ENCODE measurements around the gene GRIK2. TPM values are rescaled to one million over a fixed set of nuclear protein-coding genes. Genes with fewer than 3 reads are reported as not detected.
A peak's percentile ranks its signal among the peaks of the same experiment; 100 is the strongest.

The GRIK2 gene
- polyA plus RNA-seq, 1 of the 3 experiments (the other 2 are of a cell fraction) = 0.30 TPM

DNA sequence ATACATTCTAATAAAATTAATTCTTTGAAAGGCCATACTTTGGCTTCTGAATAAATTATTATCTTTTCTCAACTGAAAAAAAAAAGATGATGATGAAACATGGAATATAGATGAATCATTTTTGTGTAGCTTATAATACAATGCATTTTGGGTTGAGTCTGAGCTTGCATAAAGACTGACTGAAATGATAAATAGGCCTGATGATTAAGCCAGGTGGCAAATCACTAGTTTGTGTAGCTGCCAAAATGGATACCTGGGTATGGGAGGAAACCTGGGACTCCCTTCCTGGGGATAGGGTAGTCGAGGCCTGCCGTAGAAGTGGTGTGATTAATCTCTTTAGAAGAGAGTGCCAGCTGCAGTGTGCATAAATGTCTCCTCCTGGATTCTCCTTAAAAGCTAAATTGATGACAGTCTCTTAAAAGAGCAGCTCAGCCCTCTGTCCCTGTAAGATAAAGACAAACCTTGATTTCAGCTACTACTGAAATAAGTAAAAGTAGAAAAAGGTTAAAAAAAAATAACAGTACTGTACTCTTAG is 275.1 kb downstream of the GRIK2 start (continued):
- TF ChIP-seq GATA2 (CRISPR knock-in tag; IDR thresholded peaks at IDR 0.05) (no peak), SIN3A (IDR thresholded peaks at IDR 0.05; ENCODE audit: borderline replicate concordance, low read depth, low read length) (no peak), FOXM1 (IDR thresholded peaks at IDR 0.05; ENCODE audit: low read depth) (no peak), JUND (IDR thresholded peaks at IDR 0.05) (no peak)
- TF ChIP-seq, protein P1, sequence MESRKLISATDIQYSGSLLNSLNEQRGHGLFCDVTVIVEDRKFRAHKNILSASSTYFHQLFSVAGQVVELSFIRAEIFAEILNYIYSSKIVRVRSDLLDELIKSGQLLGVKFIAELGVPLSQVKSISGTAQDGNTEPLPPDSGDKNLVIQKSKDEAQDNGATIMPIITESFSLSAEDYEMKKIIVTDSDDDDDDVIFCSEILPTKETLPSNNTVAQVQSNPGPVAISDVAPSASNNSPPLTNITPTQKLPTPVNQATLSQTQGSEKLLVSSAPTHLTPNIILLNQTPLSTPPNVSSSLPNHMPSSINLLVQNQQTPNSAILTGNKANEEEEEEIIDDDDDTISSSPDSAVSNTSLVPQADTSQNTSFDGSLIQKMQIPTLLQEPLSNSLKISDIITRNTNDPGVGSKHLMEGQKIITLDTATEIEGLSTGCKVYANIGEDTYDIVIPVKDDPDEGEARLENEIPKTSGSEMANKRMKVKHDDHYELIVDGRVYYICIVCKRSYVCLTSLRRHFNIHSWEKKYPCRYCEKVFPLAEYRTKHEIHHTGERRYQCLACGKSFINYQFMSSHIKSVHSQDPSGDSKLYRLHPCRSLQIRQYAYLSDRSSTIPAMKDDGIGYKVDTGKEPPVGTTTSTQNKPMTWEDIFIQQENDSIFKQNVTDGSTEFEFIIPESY (IDR thresholded peaks at IDR 0.05; ENCODE audit: borderline replicate concordance, low read depth) = no peak

- H3K9me2 ChIP-seq = no peaks in the 10 kb centered on the region
- no peak for TF ChIP-seq FOXJ3 (CRISPR knock-in tag; IDR thresholded peaks at IDR 0.05)
- TF ChIP-seq YY1 (IDR thresholded peaks at IDR 0.05; ENCODE audit: low read depth) = no peak
- H2AFZ ChIP-seq (ENCODE audit: low read depth) = 0 out of 2 replicates have a peak overlapping the region, but pooled peaks have one; percentile 46
- H3F3A ChIP-seq (replicated peaks; ENCODE audit: insufficient read depth) = peaks cover 3% of the 10 kb centered on the region
- no peaks in the 10 kb centered on the region for H3K4me1 ChIP-seq (ENCODE audit: control insufficient read depth in 1 of 2, insufficient read depth in 2 of 2, low read depth in 1 of 2, low read length in 1 of 2)
- POLR2A ChIA-PET = no interaction called here
- no peaks in the 10 kb centered on the region for H3K27me3 ChIP-seq (ENCODE audit: insufficient read depth)
- no peak overlapping the region for H3K4me2 ChIP-seq
- no peak overlapping the region for H3K4me3 ChIP-seq (ENCODE audit: low read depth in 2 of 2, low read length in 1 of 2)
- no peak for DNase-seq
- no peak overlapping the region for H3K9ac ChIP-seq
- no peaks in the 10 kb centered on the region for H3K9me3 ChIP-seq
- CTCF ChIA-PET = no interaction called here
- no peaks in the 10 kb centered on the region for H3K79me2 ChIP-seq (ENCODE audit: insufficient read depth)
- no peak overlapping the region for H3K27ac ChIP-seq (ENCODE audit: low read depth in 2 of 2, low read length in 1 of 2)
- no peaks in the 10 kb centered on the region for H3K36me3 ChIP-seq (replicated peaks in 1 of 2; ENCODE audit: control insufficient read depth in 1 of 2, insufficient read depth in 2 of 2, low read length in 1 of 2)
- 85% methylated on average over 2 of the region's 2 CpGs for WGBS (ENCODE audit: low lambda C conversion rate)
- H4K20me1 ChIP-seq (ENCODE audit: insufficient read depth) = no peaks in the 10 kb centered on the region
These were observed 282.7 kb downstream of the GRIK2 start for GRCh38 chr6:101676187-101676586.

DNA sequence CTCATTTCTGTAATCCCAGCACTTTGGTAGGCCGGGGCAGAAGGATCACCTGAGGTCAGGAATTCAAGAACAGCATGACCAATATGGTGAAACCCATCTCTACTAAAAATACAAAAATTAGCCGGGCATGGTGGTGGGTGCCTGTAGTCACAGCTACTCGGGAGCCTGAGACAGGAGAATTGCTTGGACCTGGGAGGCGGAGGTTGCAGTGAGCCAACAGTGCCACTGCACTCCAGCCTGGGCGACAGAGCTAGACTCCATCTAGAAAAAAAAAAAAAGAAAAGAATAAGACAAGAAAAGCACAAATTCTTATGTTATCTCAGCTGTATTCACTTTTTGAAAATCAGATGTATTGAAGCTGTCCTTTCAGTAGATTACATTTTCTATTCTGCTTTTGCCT is 289.4 kb downstream of the GRIK2 start:
- Histone ChIP-seq H3K79me2 (ENCODE audit: insufficient read depth) (no peaks in the 10 kb centered on the region), H3F3A (replicated peaks; ENCODE audit: insufficient read depth) (peaks cover 3% of the 10 kb centered on the region), H3K9me3 (no peaks in the 10 kb centered on the region), H3K4me3 (ENCODE audit: low read depth in 2 of 2, low read length in 1 of 2) (no peak overlapping the region), H3K27me3 (ENCODE audit: insufficient read depth) (no peaks in the 10 kb centered on the region), H4K20me1 (ENCODE audit: insufficient read depth) (no peaks in the 10 kb centered on the region), H3K27ac (ENCODE audit: low read depth in 2 of 2, low read length in 1 of 2) (no peak overlapping the region), H2AFZ (ENCODE audit: low read depth) (no peak overlapping the region), H3K4me2 (no peak overlapping the region), H3K36me3 (replicated peaks in 1 of 2; ENCODE audit: control insufficient read depth in 1 of 2, insufficient read depth in 2 of 2, low read length in 1 of 2) (no peaks in the 10 kb centered on the region), H3K9me2 (no peaks in the 10 kb centered on the region), H3K4me1 (ENCODE audit: control insufficient read depth in 1 of 2, insufficient read depth in 2 of 2, low read depth in 1 of 2, low read length in 1 of 2) (0 out of 4 replicates have a peak, but pooled peaks cover 0 to 7% of the 10 kb centered on the region in 2 experiments), H3K9ac (no peak overlapping the region)
- TF ChIP-seq CTCF (IDR thresholded peaks at IDR 0.05) (no peak), YY1 (IDR thresholded peaks at IDR 0.05; ENCODE audit: low read depth) (no peak), TAF1 (IDR thresholded peaks at IDR 0.05; ENCODE audit: borderline replicate concordance, low read depth, low read length) (no peak), FOXM1 (IDR thresholded peaks at IDR 0.05; ENCODE audit: low read depth) (no peak), FOSL2 (IDR thresholded peaks at IDR 0.05; ENCODE audit: borderline replicate concordance, low read depth) (no peak), POLR2AphosphoS5 (IDR thresholded peaks at IDR 0.05; ENCODE audit: low read depth, low read length) (no peak), CHD2 (IDR thresholded peaks at IDR 0.05; ENCODE audit: low read length, partially characterized antibody) (no peak), TCF12 (IDR thresholded peaks at IDR 0.05) (no peak), NRF1 (IDR thresholded peaks at IDR 0.05; ENCODE audit: low read depth, low read length) (no peak), RFX5 (IDR thresholded peaks at IDR 0.05; ENCODE audit: low read length) (no peak), SMC3 (IDR thresholded peaks at IDR 0.05; ENCODE audit: low read depth, low read length) (no peak), NFIC (IDR thresholded peaks at IDR 0.05; ENCODE audit: borderline replicate concordance) (no peak), GATA2 (CRISPR knock-in tag; IDR thresholded peaks at IDR 0.05) (no peak), RXRA (IDR thresholded peaks at IDR 0.05; ENCODE audit: borderline replicate concordance, low read depth) (no peak), GABPA (IDR thresholded peaks at IDR 0.05; ENCODE audit: low read depth) (no peak), MAX (IDR thresholded peaks at IDR 0.05; ENCODE audit: low read depth) (no peak)
- TF ChIP-seq, protein P2, sequence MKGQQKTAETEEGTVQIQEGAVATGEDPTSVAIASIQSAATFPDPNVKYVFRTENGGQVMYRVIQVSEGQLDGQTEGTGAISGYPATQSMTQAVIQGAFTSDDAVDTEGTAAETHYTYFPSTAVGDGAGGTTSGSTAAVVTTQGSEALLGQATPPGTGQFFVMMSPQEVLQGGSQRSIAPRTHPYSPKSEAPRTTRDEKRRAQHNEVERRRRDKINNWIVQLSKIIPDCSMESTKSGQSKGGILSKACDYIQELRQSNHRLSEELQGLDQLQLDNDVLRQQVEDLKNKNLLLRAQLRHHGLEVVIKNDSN (IDR thresholded peaks at IDR 0.05; ENCODE audit: borderline replicate concordance, low read depth) = no peak
- WGBS (ENCODE audit: low lambda C conversion rate) = 75% methylated on average over 5 of the region's 5 CpGs
- POLR2A ChIA-PET = no interaction called here
- DNase-seq = no peak
- CTCF ChIA-PET = interaction anchor here (0.7 to 1.4 kb wide), 2 partner anchors 8 to 22 kb away, joined by 3 to 6 read pairs; no protein-coding TSS in a partner anchor
